HepG2 (cell line): ENCODE data around the gene BET1L.

ENCODE experiments used
- MBNL3 ChIP-seq: fragments of 250-450 bp; sonication (Bioruptor Pico); conservative IDR thresholded peaks from 2 replicates; pipeline ENCODE4 v1.8.0; 2022; ENCODE audit warnings: mild to moderate bottlenecking, inconsistent platforms
- POLR2A ChIP-seq, 2 experiments: IDR thresholded peaks; 2 replicates each; pipeline ENCODE4 v1.6.1; 2011; ENCODE audit warnings: low read depth in 2 of 2, low read length in 2 of 2, mild to moderate bottlenecking in 1 of 2, moderate library complexity in 1 of 2; ENCODE audit not compliant: insufficient read depth in 1 of 2
- SALL2 ChIP-seq: sonication (generic); formaldehyde crosslinking; IDR thresholded peaks from 2 replicates; pipeline ENCODE4 v1.8.1; 2023; ENCODE audit warnings: mild to moderate bottlenecking, missing genetic modification reagents, inconsistent platforms
- ZNF180 ChIP-seq: sonication (generic); formaldehyde crosslinking; IDR thresholded peaks from 2 replicates; pipeline ENCODE4 v1.4.0; 2020; ENCODE audit warnings: low read depth, missing genetic modification reagents, borderline replicate concordance
- TF ChIP-seq, protein P1 (sequence below): sonication (generic); formaldehyde crosslinking; IDR thresholded peaks from 2 replicates; pipeline ENCODE4 v1.5.0; 2020; ENCODE audit warnings: mild to moderate bottlenecking, missing genetic modification reagents, moderate library complexity
- TF ChIP-seq, protein P2 (sequence below): IDR thresholded peaks from 2 replicates; pipeline ENCODE4 v1.6.1; 2018; ENCODE audit warnings: missing genetic modification reagents

DNA sequence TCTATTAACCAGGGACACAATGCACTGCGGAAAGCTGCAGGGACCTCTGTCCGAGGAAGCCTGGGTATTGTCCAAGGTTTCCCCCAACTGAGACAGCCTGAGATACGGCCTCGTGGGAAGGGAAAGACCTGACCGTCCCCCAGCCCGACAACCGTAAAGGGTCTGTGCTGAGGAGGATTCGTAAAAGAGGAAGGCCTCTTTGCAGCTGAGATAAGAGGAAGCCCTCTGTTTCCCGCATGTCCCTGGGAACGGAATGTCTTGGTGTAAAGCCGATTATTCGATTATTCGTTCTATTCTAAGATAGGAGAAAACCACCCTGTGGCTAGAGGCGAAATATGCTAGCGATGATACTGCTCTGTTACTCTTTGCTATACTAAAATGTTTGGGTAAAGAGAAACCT, 5.2 kb downstream of the BET1L start:
- TF ChIP-seq MBNL3 (CRISPR knock-in tag) (no peak), POLR2A (IDR thresholded peaks at IDR 0.05; ENCODE audit: insufficient read depth in 1 of 2, low read depth in 2 of 2, low read length in 2 of 2) (no peak), SALL2 (CRISPR knock-in tag) (no peak), ZNF180 (CRISPR knock-in tag) (no peak)
- TF ChIP-seq, protein P1, sequence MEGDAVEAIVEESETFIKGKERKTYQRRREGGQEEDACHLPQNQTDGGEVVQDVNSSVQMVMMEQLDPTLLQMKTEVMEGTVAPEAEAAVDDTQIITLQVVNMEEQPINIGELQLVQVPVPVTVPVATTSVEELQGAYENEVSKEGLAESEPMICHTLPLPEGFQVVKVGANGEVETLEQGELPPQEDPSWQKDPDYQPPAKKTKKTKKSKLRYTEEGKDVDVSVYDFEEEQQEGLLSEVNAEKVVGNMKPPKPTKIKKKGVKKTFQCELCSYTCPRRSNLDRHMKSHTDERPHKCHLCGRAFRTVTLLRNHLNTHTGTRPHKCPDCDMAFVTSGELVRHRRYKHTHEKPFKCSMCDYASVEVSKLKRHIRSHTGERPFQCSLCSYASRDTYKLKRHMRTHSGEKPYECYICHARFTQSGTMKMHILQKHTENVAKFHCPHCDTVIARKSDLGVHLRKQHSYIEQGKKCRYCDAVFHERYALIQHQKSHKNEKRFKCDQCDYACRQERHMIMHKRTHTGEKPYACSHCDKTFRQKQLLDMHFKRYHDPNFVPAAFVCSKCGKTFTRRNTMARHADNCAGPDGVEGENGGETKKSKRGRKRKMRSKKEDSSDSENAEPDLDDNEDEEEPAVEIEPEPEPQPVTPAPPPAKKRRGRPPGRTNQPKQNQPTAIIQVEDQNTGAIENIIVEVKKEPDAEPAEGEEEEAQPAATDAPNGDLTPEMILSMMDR = no peak
- TF ChIP-seq, protein P2, sequence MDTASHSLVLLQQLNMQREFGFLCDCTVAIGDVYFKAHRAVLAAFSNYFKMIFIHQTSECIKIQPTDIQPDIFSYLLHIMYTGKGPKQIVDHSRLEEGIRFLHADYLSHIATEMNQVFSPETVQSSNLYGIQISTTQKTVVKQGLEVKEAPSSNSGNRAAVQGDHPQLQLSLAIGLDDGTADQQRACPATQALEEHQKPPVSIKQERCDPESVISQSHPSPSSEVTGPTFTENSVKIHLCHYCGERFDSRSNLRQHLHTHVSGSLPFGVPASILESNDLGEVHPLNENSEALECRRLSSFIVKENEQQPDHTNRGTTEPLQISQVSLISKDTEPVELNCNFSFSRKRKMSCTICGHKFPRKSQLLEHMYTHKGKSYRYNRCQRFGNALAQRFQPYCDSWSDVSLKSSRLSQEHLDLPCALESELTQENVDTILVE (CRISPR knock-in tag) = no peak
